HG03108 (cell line): ENCODE measurements around the gene TIMP3.

ENCODE experiments used
- ATAC-seq: cut with Tn5 transposase; IDR thresholded peaks from one replicate; pipeline ENCODE4 v1.9.1; 2021; ENCODE audit warnings: moderate library complexity; ENCODE audit not compliant: unreplicated experiment

Gene TIMP3

GRCh38 chr22:32785321-32786026 lies 16.0 kb upstream of the TIMP3 start:
- no peak for ATAC-seq

GRCh38 chr22:32786027-32786418 lies 15.5 kb upstream of the TIMP3 start:
- no peak for ATAC-seq

GRCh38 chr22:32788904-32789624 lies 12.4 kb upstream of the TIMP3 start:
- no peak for ATAC-seq

GRCh38 chr22:32789797-32790620 lies 11.5 kb upstream of the TIMP3 start:
- ATAC-seq: no peak

GRCh38 chr22:32791056-32791455 lies 10.4 kb upstream of the TIMP3 start:
- ATAC-seq: no peak

- ATAC-seq: no peak
Observed at GRCh38 chr22:32791485-32791884, 10.0 kb upstream of the TIMP3 start.

GRCh38 chr22:32793589-32793988 lies 7.9 kb upstream of the TIMP3 start:
- no peak for ATAC-seq

- ATAC-seq: no peak
Observed at GRCh38 chr22:32794449-32795213, 6.9 kb upstream of the TIMP3 start.

- ATAC-seq: no peak
Observed at GRCh38 chr22:32795214-32795596, 6.3 kb upstream of the TIMP3 start.

- ATAC-seq: no peak
Observed at GRCh38 chr22:32796865-32797573, 4.5 kb upstream of the TIMP3 start.

- no peak for ATAC-seq
Observed at GRCh38 chr22:32799496-32799895, 2.0 kb upstream of the TIMP3 start.

GRCh38 chr22:32800158-32800882 lies 1.2 kb upstream of the TIMP3 start:
- ATAC-seq: no peak

GRCh38 chr22:32800994-32801536 lies 440 bp upstream of the TIMP3 start:
- ATAC-seq: no peak

- ATAC-seq: no peak
Observed at GRCh38 chr22:32802237-32802765, 796 bp downstream of the TIMP3 start.

GRCh38 chr22:32803020-32803737 lies 1.7 kb downstream of the TIMP3 start:
- no peak for ATAC-seq

GRCh38 chr22:32803738-32804435 lies 2.4 kb downstream of the TIMP3 start:
- no peak for ATAC-seq

GRCh38 chr22:32804531-32805360 lies 3.2 kb downstream of the TIMP3 start:
- no peak for ATAC-seq
